ENCODE data around the gene SLC9A8.

The SLC9A8 gene

GRCh38 chr20:49811825-49812506, 662 bp upstream of the SLC9A8 start:
- DNase-seq (ENCODE audit: extremely low read depth in 1 of 2, low read depth in 1 of 2), result no peak

DNA sequence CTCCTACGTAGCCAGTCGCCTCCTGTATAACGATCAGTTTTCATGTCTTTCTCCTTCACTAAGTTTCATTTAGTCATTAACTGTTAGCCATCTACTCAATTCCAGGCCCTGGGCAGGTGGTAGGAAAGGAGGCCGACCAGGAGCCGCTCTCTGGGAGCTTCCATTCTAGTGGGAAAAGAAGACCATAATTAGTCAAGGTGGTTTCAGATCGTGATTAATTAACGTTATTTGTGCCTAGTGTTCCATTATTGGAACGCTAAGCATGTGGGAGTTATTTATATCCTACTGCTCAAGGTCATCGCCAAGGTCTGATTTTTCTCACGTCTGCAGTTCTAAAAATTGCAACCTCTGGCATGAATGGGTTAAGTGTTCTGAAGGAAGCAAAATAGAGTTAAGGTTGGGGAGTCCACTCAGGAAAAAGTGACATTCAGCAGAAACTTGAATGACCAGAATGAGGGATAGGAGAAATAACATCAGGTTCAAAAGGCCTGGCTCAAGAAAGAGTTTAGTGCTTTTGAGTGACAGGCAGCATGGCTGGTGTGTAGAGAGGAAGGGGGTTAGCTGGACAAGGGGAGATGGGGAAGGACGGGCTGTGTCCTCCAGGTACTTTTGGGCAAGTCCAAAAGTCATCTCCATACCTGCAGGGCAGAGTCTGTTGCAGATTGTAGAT, 812 bp downstream of the SLC9A8 start:
- DNase-seq (ENCODE audit: extremely low read depth in 1 of 2, low read depth in 1 of 2), result no peak

DNA sequence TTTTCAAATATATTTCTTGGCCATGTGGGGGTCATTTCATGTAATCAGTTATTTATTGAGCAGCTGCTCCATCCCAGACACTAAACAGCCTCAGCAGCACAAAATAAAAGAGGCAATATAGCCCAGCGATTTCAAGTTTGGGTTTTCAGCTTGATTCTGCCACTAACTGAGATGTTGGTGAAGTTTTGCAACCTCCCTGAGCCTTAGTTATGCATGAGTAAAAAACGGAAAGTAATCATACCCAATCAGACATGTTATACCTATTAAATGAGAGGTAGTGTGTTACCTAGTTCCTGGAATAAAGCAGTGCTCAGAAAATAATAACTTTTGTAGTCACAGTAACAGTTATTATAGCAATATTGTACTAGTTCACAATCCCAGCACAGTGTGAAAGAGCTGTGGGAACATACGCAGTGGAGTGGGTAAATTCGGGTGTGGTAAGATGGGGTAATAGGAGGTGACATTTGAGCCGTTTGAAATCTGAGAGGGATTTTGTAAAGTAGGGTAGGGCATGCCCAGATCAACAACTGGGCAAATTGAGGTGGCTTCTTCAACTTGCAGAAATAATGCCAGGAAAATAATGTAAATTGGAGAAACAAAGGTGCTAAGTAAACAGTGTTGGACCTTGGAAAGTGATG, 1.5 kb downstream of the SLC9A8 start:
- no peak for DNase-seq (ENCODE audit: extremely low read depth in 1 of 2, low read depth in 1 of 2)

GRCh38 chr20:49818816-49819215, 6.2 kb downstream of the SLC9A8 start:
- no peak for DNase-seq (ENCODE audit: extremely low read depth in 1 of 2, low read depth in 1 of 2)

GRCh38 chr20:49819702-49820101, 7.1 kb downstream of the SLC9A8 start:
- DNase-seq (ENCODE audit: extremely low read depth in 1 of 2, low read depth in 1 of 2), result no peak

GRCh38 chr20:49821381-49821780, 8.8 kb downstream of the SLC9A8 start:
- DNase-seq (ENCODE audit: extremely low read depth in 1 of 2, low read depth in 1 of 2), result no peak

DNA sequence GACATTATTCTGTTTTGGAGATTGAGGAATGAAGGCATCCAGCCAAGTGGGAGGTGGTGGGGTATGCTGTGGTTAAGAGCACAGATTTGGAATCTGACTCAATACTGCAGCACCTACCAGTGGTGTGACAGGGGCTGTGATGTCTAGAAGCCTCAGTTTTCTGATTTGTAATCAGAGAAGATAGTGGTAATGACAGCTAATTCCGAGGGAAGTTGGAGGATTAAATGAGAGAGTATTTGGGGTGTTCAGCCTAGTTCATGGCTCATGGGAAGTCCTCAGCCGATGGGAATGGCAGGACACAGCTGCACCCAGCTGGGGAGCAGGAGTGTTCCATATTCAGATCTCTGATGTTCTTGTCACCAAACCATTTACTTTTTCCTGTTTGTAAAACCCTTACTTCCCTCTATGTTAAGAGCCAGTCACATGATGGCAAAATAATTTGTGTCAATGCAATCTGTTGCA, 9.3 kb downstream of the SLC9A8 start:
- no peak for DNase-seq (ENCODE audit: extremely low read depth in 1 of 2, low read depth in 1 of 2)

- DNase-seq (ENCODE audit: extremely low read depth in 1 of 2, low read depth in 1 of 2), result no peak
Observed at GRCh38 chr20:49823152-49823847, 10.7 kb downstream of the SLC9A8 start.

DNA sequence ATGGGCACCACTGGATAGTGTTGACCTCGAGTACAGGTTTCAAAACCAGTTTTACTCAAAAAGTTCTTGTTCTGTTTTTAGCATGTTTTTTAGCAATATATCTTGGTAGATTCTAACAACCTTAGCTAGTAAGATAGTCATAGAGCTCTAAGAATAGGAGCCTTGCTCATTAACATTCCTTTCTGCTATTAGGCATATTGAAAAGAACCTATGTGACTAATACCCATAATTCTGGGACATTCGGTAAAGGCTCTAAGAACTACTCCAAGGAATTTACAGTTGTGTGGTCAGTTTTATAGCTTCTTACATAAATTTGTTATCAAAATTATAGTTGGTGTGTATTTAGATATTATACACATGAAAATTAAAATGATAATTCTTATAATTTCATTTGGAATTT, 11.6 kb downstream of the SLC9A8 start:
- DNase-seq (ENCODE audit: extremely low read depth in 1 of 2, low read depth in 1 of 2), result no peak

DNA sequence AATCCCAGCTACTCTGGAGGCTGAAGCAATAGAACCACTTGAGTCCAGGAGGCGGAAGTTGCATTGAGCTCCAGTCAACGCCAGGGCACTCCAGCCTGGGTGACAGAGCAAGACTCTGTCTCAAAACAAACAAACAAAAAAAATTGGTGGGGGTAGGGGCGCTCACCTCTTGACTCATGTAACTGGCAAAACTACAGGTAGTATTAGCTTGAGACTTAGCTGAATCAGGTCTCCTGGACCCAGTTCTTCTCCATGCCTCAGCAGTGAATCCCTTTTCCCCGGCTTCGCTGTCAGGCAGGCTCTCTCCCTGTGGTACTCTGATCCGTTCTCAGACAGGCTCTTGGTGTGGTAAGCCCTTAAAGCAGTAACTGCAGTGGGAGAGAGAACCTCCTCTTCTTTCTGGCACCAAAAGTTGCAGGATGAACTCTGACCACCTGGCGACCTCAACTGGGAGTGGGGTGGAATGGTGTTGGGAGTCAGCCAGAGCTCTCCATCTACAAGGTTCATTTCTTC, 12.9 kb downstream of the SLC9A8 start:
- no peak for DNase-seq (ENCODE audit: extremely low read depth in 1 of 2, low read depth in 1 of 2)

DNA sequence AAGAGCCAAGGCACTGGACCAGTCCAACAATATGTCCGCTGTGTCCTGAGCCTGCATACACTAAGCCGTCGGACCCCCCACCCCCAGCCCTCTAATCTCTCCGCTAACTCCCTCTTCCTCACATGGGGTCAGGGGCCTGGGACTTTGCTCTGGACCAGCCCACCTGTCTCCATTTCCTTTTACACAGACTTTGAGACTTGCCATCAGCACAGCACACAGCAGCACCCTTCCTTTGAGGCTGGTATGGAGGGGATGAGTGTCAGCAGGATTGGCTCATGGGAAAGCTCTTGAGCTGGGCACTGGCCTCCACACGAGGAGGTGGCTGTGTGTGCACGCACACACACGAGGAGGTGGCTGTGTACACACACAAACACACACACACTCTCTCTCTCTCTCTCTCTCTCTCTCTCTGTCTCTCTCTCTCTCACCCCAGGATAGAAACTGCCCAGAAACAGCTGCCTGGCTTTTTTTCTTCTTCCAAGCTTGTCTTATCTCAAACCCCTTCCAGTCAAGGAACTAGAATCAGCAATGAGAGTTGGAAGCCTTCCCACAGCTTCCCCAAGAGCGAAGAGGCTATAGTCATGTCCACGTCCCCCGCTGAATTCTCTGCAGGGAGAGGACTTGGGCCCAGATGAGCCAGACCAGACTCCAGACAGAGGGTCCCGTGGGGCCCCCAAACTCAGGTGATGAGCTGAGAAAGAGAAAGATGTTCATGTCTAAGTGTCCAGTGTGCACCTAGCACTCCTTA, 18.6 kb downstream of the SLC9A8 start:
- DNase-seq (ENCODE audit: extremely low read depth in 1 of 2, low read depth in 1 of 2), result no peak

DNA sequence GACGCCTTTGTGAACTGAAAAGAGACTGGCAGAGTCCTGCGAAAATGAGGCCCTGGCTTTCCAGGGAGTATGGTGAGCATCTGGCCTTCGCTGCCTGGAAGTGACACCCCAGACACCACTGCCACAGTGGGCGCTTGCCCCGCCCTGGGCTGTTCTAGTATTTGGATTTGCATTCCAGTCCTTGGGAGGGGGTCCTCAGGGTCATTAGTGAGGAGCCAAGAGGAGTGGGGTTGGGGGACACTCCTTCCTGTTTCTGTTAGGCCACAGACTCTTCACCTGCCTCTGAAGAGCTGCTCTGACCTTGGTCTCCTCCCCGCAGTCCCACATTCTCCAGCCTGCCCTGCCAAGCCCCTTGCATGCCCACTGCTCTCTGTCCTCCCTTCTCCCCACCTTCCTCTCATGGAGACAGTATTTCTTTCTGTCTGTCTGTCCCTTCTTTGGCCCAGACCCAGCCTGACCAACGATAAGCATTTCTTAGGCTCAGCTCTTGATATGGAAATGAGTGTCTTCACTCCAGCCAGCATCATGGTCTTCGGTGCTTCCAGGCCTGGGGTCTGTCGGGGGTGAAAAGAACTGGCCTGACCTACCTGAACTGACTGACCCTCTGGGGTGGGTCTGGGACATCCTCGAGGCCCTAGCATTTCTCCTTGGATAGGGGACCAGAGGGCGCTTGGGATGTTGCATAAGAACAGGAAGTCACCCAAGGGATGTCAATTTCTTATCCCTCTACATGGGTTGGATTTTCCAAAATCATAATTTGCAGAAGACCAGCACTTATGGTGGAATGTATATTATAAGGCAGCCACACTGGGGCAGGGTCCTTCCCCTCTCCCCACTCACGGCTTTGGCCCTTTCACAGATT, 19.4 kb downstream of the SLC9A8 start:
- DNase-seq (ENCODE audit: extremely low read depth in 1 of 2, low read depth in 1 of 2), result no peak

GRCh38 chr20:49832632-49833327, 20.2 kb downstream of the SLC9A8 start:
- DNase-seq (ENCODE audit: extremely low read depth in 1 of 2, low read depth in 1 of 2), result no peak

GRCh38 chr20:49833483-49833882, 20.9 kb downstream of the SLC9A8 start:
- no peak for DNase-seq (ENCODE audit: extremely low read depth in 1 of 2, low read depth in 1 of 2)

- DNase-seq (ENCODE audit: extremely low read depth in 1 of 2, low read depth in 1 of 2), result no peak
Observed at GRCh38 chr20:49835031-49835430, 22.4 kb downstream of the SLC9A8 start.

GRCh38 chr20:49838546-49838945, 25.9 kb downstream of the SLC9A8 start:
- DNase-seq (ENCODE audit: extremely low read depth in 1 of 2, low read depth in 1 of 2), result no peak

GRCh38 chr20:49843139-49843538, 30.5 kb downstream of the SLC9A8 start:
- no peak for DNase-seq (ENCODE audit: extremely low read depth in 1 of 2, low read depth in 1 of 2)

DNA sequence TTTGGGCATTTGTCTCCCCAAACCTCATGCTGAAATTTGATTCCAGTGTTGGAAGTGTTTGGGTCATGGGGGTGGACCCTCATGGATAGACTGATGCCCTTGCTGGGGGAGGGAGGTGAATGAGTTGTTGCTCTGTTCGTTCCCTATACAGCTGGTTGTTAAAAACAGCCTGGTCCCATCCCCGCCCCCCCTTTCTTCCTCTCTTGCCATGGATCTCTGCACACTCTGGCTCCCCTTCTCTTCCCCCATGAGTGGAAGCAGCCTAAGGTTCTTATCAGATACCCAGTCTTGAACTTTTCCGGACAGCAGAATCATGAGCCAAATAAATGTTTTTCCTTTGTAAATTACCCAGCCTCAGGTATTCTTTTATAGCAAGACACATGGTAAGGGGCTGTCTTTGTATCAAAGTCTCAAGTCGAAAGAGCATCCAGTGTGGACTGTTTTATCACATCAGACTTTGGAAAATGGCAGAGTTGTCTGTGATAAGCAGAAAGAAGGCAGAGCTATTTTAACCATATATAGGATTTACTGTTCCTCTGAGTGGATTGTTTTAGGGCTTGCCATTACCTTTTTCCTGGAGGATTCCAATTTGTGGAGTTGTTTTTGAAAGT, 31.2 kb downstream of the SLC9A8 start:
- DNase-seq (ENCODE audit: extremely low read depth in 1 of 2, low read depth in 1 of 2), result no peak

DNA sequence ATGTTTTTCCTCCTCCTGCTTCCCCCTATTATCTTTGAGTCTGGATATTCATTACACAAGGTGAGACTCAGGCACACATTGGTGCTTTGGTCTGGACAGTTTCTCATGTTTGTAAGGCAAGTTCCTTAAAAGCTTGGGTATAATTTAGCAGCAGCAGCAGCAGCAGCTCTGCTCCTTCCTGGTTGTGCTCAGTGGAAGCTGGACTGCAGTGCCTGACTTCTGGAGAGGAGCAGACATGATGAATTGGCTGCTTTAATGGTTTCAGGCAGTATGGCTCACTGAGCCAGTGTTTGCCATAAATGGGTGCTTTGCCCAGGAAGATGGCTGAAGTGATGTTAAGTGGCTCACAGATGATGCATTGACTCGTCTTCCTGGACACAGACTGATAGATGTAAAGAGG, 32.4 kb downstream of the SLC9A8 start:
- DNase-seq (ENCODE audit: extremely low read depth in 1 of 2, low read depth in 1 of 2), result no peak
